ENCODE data around the gene COQ10A. TPM values are rescaled to one million over a fixed set of nuclear protein-coding genes. Genes with fewer than 3 reads are reported as not detected.

Gene COQ10A
- polyA plus RNA-seq, 1 of the 3 experiments (the other 2 are of a cell fraction), result 42.2 TPM

GRCh38 chr12:56237552-56237951, 29.2 kb upstream of the COQ10A start:
- H3K27me3 ChIP-seq (ENCODE audit: insufficient read depth), result no peaks in the 10 kb centered on the region
- H3K4me3 ChIP-seq (ENCODE audit: low read depth in 2 of 2, low read length in 1 of 2), result no peak overlapping the region
- H3K79me2 ChIP-seq (ENCODE audit: insufficient read depth), result peaks cover 3% of the 10 kb centered on the region; the same call in 1 of the 2 replicates
- POLR2A ChIA-PET, result interaction anchor here (0.6 to 1.6 kb wide), 3 partner anchors 11 to 49 kb away, joined by 3 to 5 read pairs (median 3); partner anchors contain the start of gene RNF41
- H3F3A ChIP-seq (replicated peaks; ENCODE audit: insufficient read depth), result peaks cover 14% of the 10 kb centered on the region
- H3K9me2 ChIP-seq, result no peaks in the 10 kb centered on the region
- peaks cover 8 to 59% of the 10 kb centered on the region in 2 experiments for H3K36me3 ChIP-seq (replicated peaks in 1 of 2; ENCODE audit: control insufficient read depth in 1 of 2, insufficient read depth in 2 of 2, low read length in 1 of 2)
- H3K9ac ChIP-seq, result no peak overlapping the region
- 83% methylated on average over 8 of the region's 11 CpGs for WGBS (ENCODE audit: low lambda C conversion rate)
- no peak overlapping the region for H2AFZ ChIP-seq (ENCODE audit: low read depth)
- no peak for DNase-seq
- H3K27ac ChIP-seq (ENCODE audit: low read depth in 2 of 2, low read length in 1 of 2), result no peak overlapping the region
- H4K20me1 ChIP-seq (ENCODE audit: insufficient read depth), result peaks cover 9% of the 10 kb centered on the region; the same call in 1 of the 2 replicates
- no peak overlapping the region for H3K4me2 ChIP-seq
- H3K4me1 ChIP-seq (ENCODE audit: control insufficient read depth in 1 of 2, insufficient read depth in 2 of 2, low read depth in 1 of 2, low read length in 1 of 2), result peaks cover 0 to 7% of the 10 kb centered on the region in 2 experiments; a peak in 1 of 4 replicates
- no peak for TF ChIP-seq EP300 (IDR thresholded peaks at IDR 0.05; ENCODE audit: borderline replicate concordance in 1 of 2, low read depth in 1 of 2, low read length in 1 of 2)
- no peak for TF ChIP-seq REST (IDR thresholded peaks at IDR 0.05; ENCODE audit: low read depth, low read length)
- TF ChIP-seq YY1 (IDR thresholded peaks at IDR 0.05; ENCODE audit: low read depth), result no peak
- TF ChIP-seq FOSL2 (IDR thresholded peaks at IDR 0.05; ENCODE audit: borderline replicate concordance, low read depth), result no peak
- no peak for TF ChIP-seq MXI1 (IDR thresholded peaks at IDR 0.05; ENCODE audit: low read depth, low read length)
- no peak for TF ChIP-seq SMC3 (IDR thresholded peaks at IDR 0.05; ENCODE audit: low read depth, low read length)
- no peak for TF ChIP-seq ELF1 (IDR thresholded peaks at IDR 0.05)
- TF ChIP-seq NFIC (IDR thresholded peaks at IDR 0.05; ENCODE audit: borderline replicate concordance), result no peak
- TF ChIP-seq TCF12 (IDR thresholded peaks at IDR 0.05), result no peak
- TF ChIP-seq, protein P1, sequence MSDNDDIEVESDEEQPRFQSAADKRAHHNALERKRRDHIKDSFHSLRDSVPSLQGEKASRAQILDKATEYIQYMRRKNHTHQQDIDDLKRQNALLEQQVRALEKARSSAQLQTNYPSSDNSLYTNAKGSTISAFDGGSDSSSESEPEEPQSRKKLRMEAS (IDR thresholded peaks at IDR 0.05; ENCODE audit: low read depth), result no peak
- TF ChIP-seq POLR2AphosphoS5 (IDR thresholded peaks at IDR 0.05; ENCODE audit: low read depth, low read length), result no peak
- TF ChIP-seq TEAD4 (IDR thresholded peaks at IDR 0.05; ENCODE audit: borderline replicate concordance, insufficient read depth), result no peak
- H3K9me3 ChIP-seq, result no peaks in the 10 kb centered on the region
- CTCF ChIA-PET, result interaction anchor here (1.4 to 1.9 kb wide), 2 partner anchors 20 to 48 kb away, joined by 6 to 7 read pairs; partner anchors contain the start of genes ANKRD52 and SMARCC2

- no peaks in the 10 kb centered on the region for H3K9me2 ChIP-seq
- H4K20me1 ChIP-seq (ENCODE audit: insufficient read depth), result peaks cover 10% of the 10 kb centered on the region; the same call in 1 of the 2 replicates
- H3K9ac ChIP-seq, result no peak overlapping the region
- ChIA-PET CTCF (interaction anchor here (0.7 to 1.9 kb wide), 3 partner anchors 14 to 222 kb away, joined by 3 to 10 read pairs (median 3); partner anchors contain the start of gene ANKRD52), POLR2A (no interaction called here)
- H3K9me3 ChIP-seq, result no peaks in the 10 kb centered on the region
- no peaks in the 10 kb centered on the region for H3K4me1 ChIP-seq (ENCODE audit: control insufficient read depth in 1 of 2, insufficient read depth in 2 of 2, low read depth in 1 of 2, low read length in 1 of 2)
- no peaks in the 10 kb centered on the region for H3K27me3 ChIP-seq (ENCODE audit: insufficient read depth)
- no peak for TF ChIP-seq FOSL2 (IDR thresholded peaks at IDR 0.05; ENCODE audit: borderline replicate concordance, low read depth)
- no peak for TF ChIP-seq RXRA (IDR thresholded peaks at IDR 0.05; ENCODE audit: borderline replicate concordance, low read depth)
- TF ChIP-seq, protein P2, sequence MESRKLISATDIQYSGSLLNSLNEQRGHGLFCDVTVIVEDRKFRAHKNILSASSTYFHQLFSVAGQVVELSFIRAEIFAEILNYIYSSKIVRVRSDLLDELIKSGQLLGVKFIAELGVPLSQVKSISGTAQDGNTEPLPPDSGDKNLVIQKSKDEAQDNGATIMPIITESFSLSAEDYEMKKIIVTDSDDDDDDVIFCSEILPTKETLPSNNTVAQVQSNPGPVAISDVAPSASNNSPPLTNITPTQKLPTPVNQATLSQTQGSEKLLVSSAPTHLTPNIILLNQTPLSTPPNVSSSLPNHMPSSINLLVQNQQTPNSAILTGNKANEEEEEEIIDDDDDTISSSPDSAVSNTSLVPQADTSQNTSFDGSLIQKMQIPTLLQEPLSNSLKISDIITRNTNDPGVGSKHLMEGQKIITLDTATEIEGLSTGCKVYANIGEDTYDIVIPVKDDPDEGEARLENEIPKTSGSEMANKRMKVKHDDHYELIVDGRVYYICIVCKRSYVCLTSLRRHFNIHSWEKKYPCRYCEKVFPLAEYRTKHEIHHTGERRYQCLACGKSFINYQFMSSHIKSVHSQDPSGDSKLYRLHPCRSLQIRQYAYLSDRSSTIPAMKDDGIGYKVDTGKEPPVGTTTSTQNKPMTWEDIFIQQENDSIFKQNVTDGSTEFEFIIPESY (IDR thresholded peaks at IDR 0.05; ENCODE audit: borderline replicate concordance, low read depth), result no peak
- TF ChIP-seq JUND (IDR thresholded peaks at IDR 0.05), result no peak
- H3K36me3 ChIP-seq (replicated peaks in 1 of 2; ENCODE audit: control insufficient read depth in 1 of 2, insufficient read depth in 2 of 2, low read length in 1 of 2), result peaks cover 25 to 87% of the 10 kb centered on the region in 2 experiments
- no peak overlapping the region; a peak in 1 of 4 replicates for H3K27ac ChIP-seq (ENCODE audit: low read depth in 2 of 2, low read length in 1 of 2)
- peaks cover 7% of the 10 kb centered on the region; the same call in 1 of the 2 replicates for H3K79me2 ChIP-seq (ENCODE audit: insufficient read depth)
- H3K4me2 ChIP-seq, result no peak overlapping the region
- no peak for DNase-seq
- no peak overlapping the region for H2AFZ ChIP-seq (ENCODE audit: low read depth)
- no peaks in the 10 kb centered on the region for H3F3A ChIP-seq (replicated peaks; ENCODE audit: insufficient read depth)
- no peak overlapping the region for H3K4me3 ChIP-seq (ENCODE audit: low read depth in 2 of 2, low read length in 1 of 2)
- WGBS (ENCODE audit: low lambda C conversion rate), result 93% methylated on average over 9 of the region's 9 CpGs
Measured at GRCh38 chr12:56241424-56242303, 25.1 kb upstream of the COQ10A start.
